Measurements from ENCODE around the gene SLC2A11.

- no peak for TF ChIP-seq CTCF (conservative IDR thresholded peaks at IDR 0.05 in 1 of 2, IDR thresholded peaks at IDR 0.05 in 1 of 2; ENCODE audit: low read depth in 1 of 2, low read length in 2 of 2)
- TF ChIP-seq EZH2 (IDR thresholded peaks at IDR 0.05; ENCODE audit: low read length, missing control alignments), result no peak
Observed at GRCh38 chr22:23823331-23823791, 34.3 kb upstream of the SLC2A11 start.
